Measurements from ENCODE around the gene STAG1.
A peak's percentile ranks its signal among the peaks of the same experiment; 100 is the strongest.
"Not testable (repeated sequence)": the region's sequence is repeated elsewhere in the genome, so short reads cannot be mapped to it uniquely, and the experiment has no call there.

STAG1 gene

GRCh38 chr3:136745916-136746315 lies 6.3 kb downstream of the STAG1 start:
- H3K4me1 ChIP-seq (ENCODE audit: control insufficient read depth, insufficient read depth, low read length), result peaks cover 11% of the 10 kb centered on the region; the same call in 1 of the 2 replicates
- no peaks in the 10 kb centered on the region for H3K36me3 ChIP-seq (ENCODE audit: control insufficient read depth in 2 of 2, insufficient read depth in 1 of 2, low read length in 2 of 2)
- POLR2A ChIA-PET, result no interaction called here
- TF ChIP-seq ZNF639 (tag by site-specific recombination; IDR thresholded peaks at IDR 0.05) (no peak), ZNF341 (tag by site-specific recombination; IDR thresholded peaks at IDR 0.05; ENCODE audit: low read depth) (no peak), HOXC10 (CRISPR knock-in tag; IDR thresholded peaks at IDR 0.05) (no peak), MZF1 (tag by site-specific recombination; IDR thresholded peaks at IDR 0.05; ENCODE audit: borderline replicate concordance) (no peak), ZNF449 (tag by site-specific recombination; IDR thresholded peaks at IDR 0.05) (no peak), ZNF768 (tag by site-specific recombination; IDR thresholded peaks at IDR 0.05) (no peak), ZNF19 (tag by site-specific recombination; IDR thresholded peaks at IDR 0.05; ENCODE audit: low read depth) (no peak), ZNF169 (tag by site-specific recombination; IDR thresholded peaks at IDR 0.05) (no peak), ZNF354C (tag by site-specific recombination; IDR thresholded peaks at IDR 0.05; ENCODE audit: borderline replicate concordance, low read depth) (no peak), ZNF155 (tag by site-specific recombination; IDR thresholded peaks at IDR 0.05) (no peak), FEZF1 (tag by site-specific recombination; IDR thresholded peaks at IDR 0.05) (no peak), ZBTB1 (tag by site-specific recombination; IDR thresholded peaks at IDR 0.05) (no peak)
- no peak overlapping the region for H3K27ac ChIP-seq (ENCODE audit: extremely low read depth, low read depth, low read length)
- CTCF ChIA-PET, result interaction anchor here (0.6 kb wide), 1 partner anchor 354 kb away, joined by 3 read pairs; no protein-coding TSS in a partner anchor
- no peaks in the 10 kb centered on the region for H3K9me3 ChIP-seq (ENCODE audit: control insufficient read depth, insufficient read depth, low read depth, low read length)
- H3K4me3 ChIP-seq (ENCODE audit: low read depth, low read length), result no peak overlapping the region

GRCh38 chr3:136741063-136741462 lies 11.1 kb downstream of the STAG1 start:
- Histone ChIP-seq H3K9me3 (ENCODE audit: control insufficient read depth, insufficient read depth, low read depth, low read length) (no peaks in the 10 kb centered on the region), H3K36me3 (ENCODE audit: control insufficient read depth in 2 of 2, insufficient read depth in 1 of 2, low read length in 2 of 2) (no peaks in the 10 kb centered on the region), H3K27ac (ENCODE audit: extremely low read depth, low read depth, low read length) (no peak overlapping the region), H3K4me3 (ENCODE audit: low read depth, low read length) (no peak overlapping the region), H3K4me1 (ENCODE audit: control insufficient read depth, insufficient read depth, low read length) (no peaks in the 10 kb centered on the region)
- ChIA-PET POLR2A (no interaction called here), CTCF (no interaction called here)
- TF ChIP-seq PRDM1 (tag by site-specific recombination; IDR thresholded peaks at IDR 0.05) (0 out of 2 replicates have a peak, but pooled peaks have one; percentile 19), TRIM28 (IDR thresholded peaks at IDR 0.05; ENCODE audit: borderline replicate concordance, low read length) (0 out of 2 replicates have a peak, but pooled peaks have one; percentile 20), FEZF1 (tag by site-specific recombination; IDR thresholded peaks at IDR 0.05) (no peak)

GRCh38 chr3:136740351-136740958 lies 11.7 kb downstream of the STAG1 start:
- ChIA-PET CTCF (interaction anchor here (1.6 kb wide), 1 partner anchor 12 kb away, joined by 5 read pairs; no protein-coding TSS in a partner anchor), POLR2A (no interaction called here)
- Histone ChIP-seq H3K4me3 (ENCODE audit: low read depth, low read length) (no peak overlapping the region), H3K27ac (ENCODE audit: extremely low read depth, low read depth, low read length) (no peak overlapping the region), H3K9me3 (ENCODE audit: control insufficient read depth, insufficient read depth, low read depth, low read length) (no peaks in the 10 kb centered on the region), H3K4me1 (ENCODE audit: control insufficient read depth, insufficient read depth, low read length) (no peaks in the 10 kb centered on the region), H3K36me3 (ENCODE audit: control insufficient read depth in 2 of 2, insufficient read depth in 1 of 2, low read length in 2 of 2) (no peaks in the 10 kb centered on the region)
- TF ChIP-seq TSHZ1 (tag by site-specific recombination; IDR thresholded peaks at IDR 0.05; ENCODE audit: borderline replicate concordance) (no peak), ZNF530 (tag by site-specific recombination; IDR thresholded peaks at IDR 0.05; ENCODE audit: low read depth) (no peak), ZNF629 (tag by site-specific recombination; IDR thresholded peaks at IDR 0.05) (no peak), PRDM4 (tag by site-specific recombination; IDR thresholded peaks at IDR 0.05) (no peak)

- H3K4me3 ChIP-seq (ENCODE audit: low read depth, low read length); H3K36me3 ChIP-seq (ENCODE audit: control insufficient read depth in 2 of 2, insufficient read depth in 1 of 2, low read length in 2 of 2); POLR2A ChIA-PET; H3K4me1 ChIP-seq (ENCODE audit: control insufficient read depth, insufficient read depth, low read length); H3K9me3 ChIP-seq (ENCODE audit: control insufficient read depth, insufficient read depth, low read depth, low read length); H3K27ac ChIP-seq (ENCODE audit: extremely low read depth, low read depth, low read length); CTCF ChIA-PET: not testable (repeated sequence)
These were observed 15.2 kb downstream of the STAG1 start for GRCh38 chr3:136736950-136737349.
